ENCODE results near the gene KAZN. TPM values are rescaled to one million over a fixed set of nuclear protein-coding genes. Genes with fewer than 3 reads are reported as not detected.

The KAZN gene
- total and polyA plus RNA-seq, 9 donors = 10.1 to 56.4 (median 27.9) TPM

- TF ChIP-seq EP300 (IDR thresholded peaks at IDR 0.05) (no peak), POLR2A (IDR thresholded peaks at IDR 0.05) (no peak)
- TF ChIP-seq, protein P1, sequence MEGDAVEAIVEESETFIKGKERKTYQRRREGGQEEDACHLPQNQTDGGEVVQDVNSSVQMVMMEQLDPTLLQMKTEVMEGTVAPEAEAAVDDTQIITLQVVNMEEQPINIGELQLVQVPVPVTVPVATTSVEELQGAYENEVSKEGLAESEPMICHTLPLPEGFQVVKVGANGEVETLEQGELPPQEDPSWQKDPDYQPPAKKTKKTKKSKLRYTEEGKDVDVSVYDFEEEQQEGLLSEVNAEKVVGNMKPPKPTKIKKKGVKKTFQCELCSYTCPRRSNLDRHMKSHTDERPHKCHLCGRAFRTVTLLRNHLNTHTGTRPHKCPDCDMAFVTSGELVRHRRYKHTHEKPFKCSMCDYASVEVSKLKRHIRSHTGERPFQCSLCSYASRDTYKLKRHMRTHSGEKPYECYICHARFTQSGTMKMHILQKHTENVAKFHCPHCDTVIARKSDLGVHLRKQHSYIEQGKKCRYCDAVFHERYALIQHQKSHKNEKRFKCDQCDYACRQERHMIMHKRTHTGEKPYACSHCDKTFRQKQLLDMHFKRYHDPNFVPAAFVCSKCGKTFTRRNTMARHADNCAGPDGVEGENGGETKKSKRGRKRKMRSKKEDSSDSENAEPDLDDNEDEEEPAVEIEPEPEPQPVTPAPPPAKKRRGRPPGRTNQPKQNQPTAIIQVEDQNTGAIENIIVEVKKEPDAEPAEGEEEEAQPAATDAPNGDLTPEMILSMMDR (IDR thresholded peaks at IDR 0.05) = no peak
- no peaks in the 10 kb centered on the region for H3K9me3 ChIP-seq
- no peaks in the 10 kb centered on the region for H3K36me3 ChIP-seq
- 63 to 75% (median 64%) methylated on average over 13 of the region's 13 CpGs for WGBS, 3 donors
- H3K4me1 ChIP-seq (ENCODE audit: insufficient read depth) = peaks cover 7% of the 10 kb centered on the region
- intact Hi-C loops (cut with DNase I) = no loop called here
- no peak overlapping the region for H3K4me3 ChIP-seq
- H3K27me3 ChIP-seq = no peaks in the 10 kb centered on the region
- no peak for DNase-seq
- no peak overlapping the region for H3K27ac ChIP-seq
Measured at GRCh38 chr1:14983277-14983676, 384.8 kb downstream of the KAZN start.

DNA sequence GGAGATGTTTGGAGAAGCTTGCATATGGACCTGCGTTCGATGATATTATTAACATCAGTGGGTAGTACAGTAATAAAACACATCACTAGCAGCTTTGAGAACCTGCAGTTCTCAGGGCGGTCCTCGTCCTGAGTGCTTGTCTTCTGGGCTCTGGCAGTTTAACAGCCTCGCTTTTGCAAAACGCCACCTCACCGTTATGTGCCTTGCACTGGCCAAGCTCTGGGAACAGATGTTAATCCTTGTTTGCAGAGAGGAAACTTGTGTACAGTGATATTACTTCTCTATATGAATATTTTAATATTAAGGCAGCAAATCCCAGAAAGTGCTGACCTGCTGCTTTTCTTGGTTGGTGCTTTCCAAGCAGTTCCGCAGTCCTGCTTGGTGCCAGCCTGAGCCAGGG is 387.7 kb downstream of the KAZN start:
- no peaks in the 10 kb centered on the region for H3K36me3 ChIP-seq
- H3K4me3 ChIP-seq = no peak overlapping the region
- WGBS, 3 donors = 90 to 93% (median 92%) methylated on average over 8 of the region's 8 CpGs
- no peak overlapping the region for H3K27ac ChIP-seq
- intact Hi-C loops (cut with DNase I) = no loop called here
- H3K27me3 ChIP-seq = no peaks in the 10 kb centered on the region
- no peaks in the 10 kb centered on the region for H3K9me3 ChIP-seq
- TF ChIP-seq, protein P1 (IDR thresholded peaks at IDR 0.05) = no peak
- TF ChIP-seq EP300 (IDR thresholded peaks at IDR 0.05) (no peak), POLR2A (IDR thresholded peaks at IDR 0.05) (no peak)
- peaks cover 5% of the 10 kb centered on the region for H3K4me1 ChIP-seq (ENCODE audit: insufficient read depth)
- DNase-seq = no peak

DNA sequence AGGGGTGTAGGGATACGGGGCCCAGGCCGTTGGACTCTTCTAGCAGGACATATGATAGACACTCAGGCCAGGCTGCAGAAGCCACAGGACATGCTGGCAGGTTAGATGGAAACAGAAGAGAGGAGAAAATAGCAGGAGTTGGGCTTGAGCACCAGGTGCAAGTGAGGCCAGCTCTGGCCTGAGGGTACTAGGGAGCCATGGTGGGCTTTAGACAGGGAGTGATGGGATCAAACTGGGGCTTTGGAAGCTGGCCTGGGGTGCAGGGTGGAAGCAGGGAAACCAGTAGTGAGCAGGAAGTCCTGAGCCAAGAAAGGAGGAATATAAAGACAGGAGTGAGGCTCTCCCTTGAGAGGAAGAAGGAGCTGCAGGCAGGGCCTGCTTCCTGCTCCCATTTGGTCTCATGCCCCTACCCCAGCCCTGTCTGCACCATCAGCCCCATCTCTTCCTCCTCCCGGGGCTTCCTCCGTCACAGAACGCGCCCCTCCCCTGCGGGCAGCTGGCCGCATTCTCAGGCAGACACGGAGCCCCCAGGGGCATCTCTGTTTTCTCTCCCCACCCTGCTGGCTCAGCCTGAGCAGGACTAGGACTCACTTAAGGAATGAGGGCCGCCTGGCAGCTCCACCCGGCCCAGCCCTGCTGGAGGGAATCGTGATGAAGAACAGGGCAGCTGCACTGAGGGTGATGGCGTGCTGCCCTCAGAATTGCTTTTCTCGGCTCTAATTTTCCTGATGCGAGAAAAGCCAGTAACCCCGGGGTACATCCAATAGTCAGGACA is 389.5 kb downstream of the KAZN start:
- H3K4me1 ChIP-seq (ENCODE audit: insufficient read depth) = peaks cover 2% of the 10 kb centered on the region
- TF ChIP-seq POLR2A (IDR thresholded peaks at IDR 0.05) = no peak
- H3K27ac ChIP-seq = no peak overlapping the region
- 43 to 56% (median 46%) methylated on average over 11 to 16 of the region's 16 CpGs for WGBS, 3 donors
- peak in 1 of 5 donors; percentile 57 for DNase-seq
- no peaks in the 10 kb centered on the region for H3K27me3 ChIP-seq
- no peak overlapping the region for H3K4me3 ChIP-seq
- intact Hi-C loops (cut with DNase I) = no loop called here
- H3K9me3 ChIP-seq = no peaks in the 10 kb centered on the region
- H3K36me3 ChIP-seq = no peaks in the 10 kb centered on the region

GRCh38 chr1:14988636-14989035 is 390.2 kb downstream of the KAZN start:
- Histone ChIP-seq H3K4me3 (no peak overlapping the region), H3K36me3 (no peaks in the 10 kb centered on the region), H3K27ac (no peak overlapping the region), H3K27me3 (no peaks in the 10 kb centered on the region), H3K9me3 (no peaks in the 10 kb centered on the region), H3K4me1 (ENCODE audit: insufficient read depth) (no peaks in the 10 kb centered on the region)
- intact Hi-C loops (cut with DNase I) = no loop called here
- TF ChIP-seq EP300 (IDR thresholded peaks at IDR 0.05) = no peak
- TF ChIP-seq, protein P1 (IDR thresholded peaks at IDR 0.05) = no peak
- no peak for TF ChIP-seq POLR2A (IDR thresholded peaks at IDR 0.05)
- DNase-seq = no peak
- 89 to 93% (median 90%) methylated on average over 8 of the region's 8 CpGs for WGBS, 3 donors
